Neural progenitor cell (in vitro differentiated cells): Measurements from ENCODE around the gene PPP1CC. TPM values are rescaled to one million over a fixed set of nuclear protein-coding genes. Genes with fewer than 3 reads are reported as not detected.

Experiments used
- DNase-seq: peaks from one replicate; pipeline ENCODE4 v3.0.0-alpha.2; 2016; ENCODE audit warnings: low spot score
- H2AFZ ChIP-seq: fragments of 200-600 bp; sonication (generic); replicated peaks from 2 replicates; pipeline ENCODE4 v1.6.1; 2016; ENCODE audit warnings: antibody characterized with exemption
- H3F3A ChIP-seq: fragments of 200-600 bp; sonication (generic); 2 replicates; pipeline ENCODE4 v1.6.1; 2016; ENCODE audit warnings: antibody characterized with exemption, low read depth
- H3K27ac ChIP-seq: fragments of 200-600 bp; sonication (generic); 2 replicates; pipeline ENCODE4 v1.5.1; 2016; ENCODE audit warnings: mild to moderate bottlenecking
- H3K27me3 ChIP-seq: fragments of 200-600 bp; sonication (generic); 2 replicates; pipeline ENCODE4 v1.6.1; 2016; ENCODE audit warnings: mild to moderate bottlenecking, moderate library complexity
- H3K36me3 ChIP-seq: fragments of 200-600 bp; sonication (generic); 2 replicates; pipeline ENCODE4 v1.5.1; 2016
- H3K4me1 ChIP-seq: fragments of 200-600 bp; sonication (generic); 2 replicates; pipeline ENCODE4 v1.6.1; 2016; ENCODE audit warnings: mixed run types
- H3K4me2 ChIP-seq: fragments of 200-600 bp; sonication (generic); 2 replicates; pipeline ENCODE4 v1.6.1; 2016
- H3K4me3 ChIP-seq: fragments of 200-600 bp; sonication (generic); 2 replicates; pipeline ENCODE4 v1.5.1; 2016
- H3K79me2 ChIP-seq: fragments of 200-600 bp; sonication (generic); 2 replicates; pipeline ENCODE4 v1.6.1; 2016; ENCODE audit warnings: low read depth
- H3K9ac ChIP-seq: fragments of 200-600 bp; sonication (generic); 2 replicates; pipeline ENCODE4 v1.6.1; 2016
- H3K9me3 ChIP-seq: fragments of 200-600 bp; sonication (generic); 2 replicates; pipeline ENCODE4 v1.5.1; 2016; ENCODE audit warnings: low read depth
- H4K20me1 ChIP-seq: fragments of 200-600 bp; sonication (generic); 2 replicates; pipeline ENCODE4 v1.6.1; 2016; ENCODE audit warnings: low read depth
- H3K27ac Mint-ChIP-seq: 3 replicates; pipeline ENCODE4 v1.8.0; 2021; ENCODE audit warnings: mixed read lengths
- H3K27me3 Mint-ChIP-seq: 2 replicates; pipeline ENCODE4 v1.8.0; 2022; ENCODE audit warnings: low read depth, mild to moderate bottlenecking, inconsistent platforms, moderate library complexity, mixed read lengths; ENCODE audit not compliant: insufficient read depth
- H3K36me3 Mint-ChIP-seq: 3 replicates; pipeline ENCODE4 v1.8.0; 2021; ENCODE audit warnings: mixed read lengths
- H3K4me1 Mint-ChIP-seq: 3 replicates; pipeline ENCODE4 v1.8.0; 2021; ENCODE audit warnings: mixed read lengths
- H3K4me3 Mint-ChIP-seq: 3 replicates; pipeline ENCODE4 v1.8.0; 2021; ENCODE audit warnings: mild to moderate bottlenecking, moderate library complexity, mixed read lengths
- H3K9me3 Mint-ChIP-seq: 3 replicates; pipeline ENCODE4 v1.8.0; 2020; ENCODE audit warnings: mixed read lengths
- EZH2 ChIP-seq: fragments of 200-600 bp; sonication (generic); IDR thresholded peaks from 2 replicates; pipeline ENCODE4 v1.6.1; 2017; ENCODE audit warnings: antibody characterized with exemption, mild to moderate bottlenecking, moderate library complexity
- EZH2phosphoT487 ChIP-seq: fragments of 200-600 bp; sonication (generic); IDR thresholded peaks from 2 replicates; pipeline ENCODE4 v1.6.1; 2017; ENCODE audit warnings: antibody characterized with exemption
- total RNA-seq: library from RNA; depleted of rRNA; stranded (reverse); fragments of >200 nt; gene quantifications from 2 replicates; pipeline ENCODE4 v1.2.3, GENCODE V29; 2015; ENCODE audit warnings: low replicate concordance
- TF ChIP-seq, protein P1 (sequence below): fragments of 200-600 bp; sonication (generic); IDR thresholded peaks from 2 replicates; pipeline ENCODE4 v1.5.1; 2017; ENCODE audit warnings: antibody characterized with exemption, mild to moderate bottlenecking

Gene PPP1CC
- total RNA-seq, 1 donor from 2014 or later: 629 TPM

GRCh38 chr12:110763583-110763982 is 20.9 kb upstream of the PPP1CC start:
- no peaks in the 10 kb centered on the region for H3F3A ChIP-seq
- Mint-ChIP-seq H3K36me3 (no peaks in the 10 kb centered on the region), H3K4me3 (no peak overlapping the region), H3K4me1 (no peaks in the 10 kb centered on the region), H3K27me3 (peaks cover 6% of the 10 kb centered on the region), H3K9me3 (no peaks in the 10 kb centered on the region), H3K27ac (no peak overlapping the region)
- no peaks in the 10 kb centered on the region for H3K36me3 ChIP-seq
- no peaks in the 10 kb centered on the region for H3K4me1 ChIP-seq
- no peak overlapping the region for H3K9ac ChIP-seq
- H3K27me3 ChIP-seq: no peaks in the 10 kb centered on the region
- H3K79me2 ChIP-seq: no peaks in the 10 kb centered on the region
- TF ChIP-seq, protein P1, sequence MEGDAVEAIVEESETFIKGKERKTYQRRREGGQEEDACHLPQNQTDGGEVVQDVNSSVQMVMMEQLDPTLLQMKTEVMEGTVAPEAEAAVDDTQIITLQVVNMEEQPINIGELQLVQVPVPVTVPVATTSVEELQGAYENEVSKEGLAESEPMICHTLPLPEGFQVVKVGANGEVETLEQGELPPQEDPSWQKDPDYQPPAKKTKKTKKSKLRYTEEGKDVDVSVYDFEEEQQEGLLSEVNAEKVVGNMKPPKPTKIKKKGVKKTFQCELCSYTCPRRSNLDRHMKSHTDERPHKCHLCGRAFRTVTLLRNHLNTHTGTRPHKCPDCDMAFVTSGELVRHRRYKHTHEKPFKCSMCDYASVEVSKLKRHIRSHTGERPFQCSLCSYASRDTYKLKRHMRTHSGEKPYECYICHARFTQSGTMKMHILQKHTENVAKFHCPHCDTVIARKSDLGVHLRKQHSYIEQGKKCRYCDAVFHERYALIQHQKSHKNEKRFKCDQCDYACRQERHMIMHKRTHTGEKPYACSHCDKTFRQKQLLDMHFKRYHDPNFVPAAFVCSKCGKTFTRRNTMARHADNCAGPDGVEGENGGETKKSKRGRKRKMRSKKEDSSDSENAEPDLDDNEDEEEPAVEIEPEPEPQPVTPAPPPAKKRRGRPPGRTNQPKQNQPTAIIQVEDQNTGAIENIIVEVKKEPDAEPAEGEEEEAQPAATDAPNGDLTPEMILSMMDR: no peak
- TF ChIP-seq EZH2 (no peak), EZH2phosphoT487 (no peak)
- H4K20me1 ChIP-seq: no peaks in the 10 kb centered on the region
- H3K4me2 ChIP-seq: no peak overlapping the region
- no peak for DNase-seq
- no peak overlapping the region for H2AFZ ChIP-seq
- H3K27ac ChIP-seq: no peak overlapping the region
- no peak overlapping the region for H3K4me3 ChIP-seq
- H3K9me3 ChIP-seq: no peaks in the 10 kb centered on the region

GRCh38 chr12:110762891-110763290 is 20.2 kb upstream of the PPP1CC start:
- H2AFZ ChIP-seq: peak overlapping the region; percentile 83
- Mint-ChIP-seq H3K9me3 (no peaks in the 10 kb centered on the region), H3K27ac (no peak overlapping the region), H3K36me3 (no peaks in the 10 kb centered on the region), H3K4me1 (no peaks in the 10 kb centered on the region), H3K4me3 (peak overlapping the region; percentile 46), H3K27me3 (peaks cover 6% of the 10 kb centered on the region)
- no peaks in the 10 kb centered on the region for H4K20me1 ChIP-seq
- TF ChIP-seq, protein P1: no peak
- TF ChIP-seq EZH2 (no peak), EZH2phosphoT487 (no peak)
- H3K4me1 ChIP-seq: no peaks in the 10 kb centered on the region
- H3K27me3 ChIP-seq: no peaks in the 10 kb centered on the region
- H3K36me3 ChIP-seq: no peaks in the 10 kb centered on the region
- H3K4me2 ChIP-seq: no peak overlapping the region
- no peaks in the 10 kb centered on the region for H3K9me3 ChIP-seq
- no peak for DNase-seq
- no peak overlapping the region for H3K4me3 ChIP-seq
- H3K9ac ChIP-seq: no peak overlapping the region
- no peaks in the 10 kb centered on the region for H3F3A ChIP-seq
- H3K27ac ChIP-seq: no peak overlapping the region
- no peaks in the 10 kb centered on the region for H3K79me2 ChIP-seq

- no peak overlapping the region for H3K4me2 ChIP-seq
- no peaks in the 10 kb centered on the region for H3K27me3 ChIP-seq
- DNase-seq: no peak
- no peaks in the 10 kb centered on the region for H3F3A ChIP-seq
- no peak overlapping the region for H2AFZ ChIP-seq
- H4K20me1 ChIP-seq: no peaks in the 10 kb centered on the region
- no peak overlapping the region for H3K9ac ChIP-seq
- H3K9me3 ChIP-seq: no peaks in the 10 kb centered on the region
- no peaks in the 10 kb centered on the region for H3K4me1 ChIP-seq
- peaks cover 4% of the 10 kb centered on the region for H3K27me3 Mint-ChIP-seq
- no peaks in the 10 kb centered on the region for H3K9me3 Mint-ChIP-seq
- H3K36me3 ChIP-seq: no peaks in the 10 kb centered on the region
- peaks cover 11% of the 10 kb centered on the region for H3K4me1 Mint-ChIP-seq
- peak overlapping the region; percentile 46 for H3K4me3 Mint-ChIP-seq
- no peak overlapping the region for H3K4me3 ChIP-seq
- TF ChIP-seq, protein P1: no peak
- TF ChIP-seq EZH2 (no peak), EZH2phosphoT487 (no peak)
- no peak overlapping the region for H3K27ac ChIP-seq
- H3K36me3 Mint-ChIP-seq: no peaks in the 10 kb centered on the region
- peak overlapping the region; percentile 23 for H3K27ac Mint-ChIP-seq
- no peaks in the 10 kb centered on the region for H3K79me2 ChIP-seq
Observed at GRCh38 chr12:110760204-110760609, 17.5 kb upstream of the PPP1CC start.
